ENCODE measurements around the gene LILRA5. TPM values are rescaled to one million over a fixed set of nuclear protein-coding genes. Genes with fewer than 3 reads are reported as not detected.

Gene LILRA5
- total RNA-seq, 1 experiment from 2014 or later, result not detected

DNA sequence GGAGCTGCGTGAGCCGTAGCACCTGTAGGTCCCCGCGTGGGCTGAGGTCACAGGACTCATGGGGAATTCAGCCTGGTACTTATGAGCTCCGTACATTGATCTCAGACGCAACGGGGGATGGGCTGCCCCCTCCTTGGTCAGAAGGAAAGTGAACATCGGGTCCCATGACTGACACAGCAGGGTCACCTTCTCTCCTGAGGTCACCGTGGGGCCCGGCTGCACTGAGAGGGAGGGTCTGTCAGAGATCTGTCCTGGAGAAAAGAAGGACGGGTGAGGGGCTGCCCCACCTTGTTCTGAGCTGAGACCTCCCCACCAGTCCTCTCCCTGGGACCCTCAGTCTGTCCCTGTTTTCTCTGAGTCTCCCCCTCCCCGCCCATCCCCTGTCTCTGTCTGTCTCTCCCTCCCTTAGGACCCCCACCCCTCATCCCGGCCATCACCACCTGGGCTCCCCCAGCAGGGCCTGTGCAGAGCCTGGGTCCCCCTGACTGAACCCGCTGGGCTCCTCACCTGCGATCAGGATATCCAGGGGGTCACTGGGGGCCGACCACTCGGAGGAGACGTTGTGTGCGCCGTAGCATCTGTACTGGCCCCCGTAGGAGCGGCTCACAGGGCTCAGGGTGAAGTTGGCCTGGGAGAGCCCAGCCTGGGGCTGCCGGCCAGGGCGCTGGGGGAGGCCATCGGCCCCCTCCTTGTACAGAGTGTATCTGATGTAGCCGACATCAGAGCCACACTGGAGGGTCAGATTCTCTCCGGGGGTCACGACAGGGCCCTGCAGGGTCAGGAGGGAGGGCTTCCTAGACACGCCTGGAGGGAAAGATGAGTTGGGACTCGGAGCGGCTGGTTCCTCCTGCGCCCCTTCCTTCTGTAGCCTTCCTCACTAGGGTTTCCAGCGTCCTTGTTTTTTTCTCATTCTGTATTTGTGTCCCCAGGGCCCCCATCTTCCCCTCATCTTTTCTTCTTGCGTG, 24.2 kb upstream of the LILRA5 start:
- DNase-seq (ENCODE audit: low spot score) (no peak), ATAC-seq (no peak)
- Mint-ChIP-seq H3K27me3 (ENCODE audit: low read depth) (peaks cover 12% of the 10 kb centered on the region), H3K4me1 (peaks cover 14% of the 10 kb centered on the region), H3K9me3 (peaks cover 6% of the 10 kb centered on the region), H3K36me3 (no peaks in the 10 kb centered on the region), H3K4me3 (no peak overlapping the region), H3K27ac (no peak overlapping the region)
- CTCF ChIA-PET, result interaction anchor here (0.9 kb wide), 1 partner anchor 51 kb away, joined by 3 read pairs; no protein-coding TSS in a partner anchor
- TF ChIP-seq, protein P1, sequence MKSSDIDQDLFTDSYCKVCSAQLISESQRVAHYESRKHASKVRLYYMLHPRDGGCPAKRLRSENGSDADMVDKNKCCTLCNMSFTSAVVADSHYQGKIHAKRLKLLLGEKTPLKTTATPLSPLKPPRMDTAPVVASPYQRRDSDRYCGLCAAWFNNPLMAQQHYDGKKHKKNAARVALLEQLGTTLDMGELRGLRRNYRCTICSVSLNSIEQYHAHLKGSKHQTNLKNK (CRISPR knock-in tag; IDR thresholded peaks at IDR 0.05), result no peak
- TF ChIP-seq PRDM15 (CRISPR knock-in tag; IDR thresholded peaks at IDR 0.05), result no peak
- TF ChIP-seq KAT7 (CRISPR knock-in tag; IDR thresholded peaks at IDR 0.05; ENCODE audit: borderline replicate concordance), result no peak
- no peak for TF ChIP-seq EMX1 (CRISPR knock-in tag; IDR thresholded peaks at IDR 0.05)
- no peak for TF ChIP-seq ZNF281 (CRISPR knock-in tag; IDR thresholded peaks at IDR 0.05)
- no peak for TF ChIP-seq IRF2 (CRISPR knock-in tag; IDR thresholded peaks at IDR 0.05; ENCODE audit: borderline replicate concordance, low read depth)
- no peak for TF ChIP-seq RELA (CRISPR knock-in tag; IDR thresholded peaks at IDR 0.05; ENCODE audit: borderline replicate concordance)
- TF ChIP-seq NFATC4 (CRISPR knock-in tag; IDR thresholded peaks at IDR 0.05), result no peak
- no peak for TF ChIP-seq FOXP4 (CRISPR knock-in tag; IDR thresholded peaks at IDR 0.05)
- no peak for TF ChIP-seq ZNF121 (CRISPR knock-in tag; IDR thresholded peaks at IDR 0.05)
- POLR2A ChIA-PET, result no interaction called here

- Mint-ChIP-seq H3K36me3 (no peaks in the 10 kb centered on the region), H3K9me3 (peaks cover 6% of the 10 kb centered on the region), H3K27me3 (ENCODE audit: low read depth) (peaks cover 12% of the 10 kb centered on the region), H3K4me3 (no peak overlapping the region), H3K27ac (no peak overlapping the region), H3K4me1 (peaks cover 14% of the 10 kb centered on the region)
- ChIA-PET CTCF (interaction anchor here (0.9 kb wide), 1 partner anchor 52 kb away, joined by 3 read pairs; no protein-coding TSS in a partner anchor), POLR2A (no interaction called here)
- ATAC-seq, result no peak
- no peak for DNase-seq (ENCODE audit: low spot score)
- TF ChIP-seq, protein P2, sequence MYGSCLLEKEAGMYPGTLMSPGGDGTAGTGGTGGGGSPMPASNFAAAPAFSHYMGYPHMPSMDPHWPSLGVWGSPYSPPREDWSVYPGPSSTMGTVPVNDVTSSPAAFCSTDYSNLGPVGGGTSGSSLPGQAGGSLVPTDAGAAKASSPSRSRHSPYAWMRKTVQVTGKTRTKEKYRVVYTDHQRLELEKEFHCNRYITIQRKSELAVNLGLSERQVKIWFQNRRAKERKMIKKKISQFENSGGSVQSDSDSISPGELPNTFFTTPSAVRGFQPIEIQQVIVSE (CRISPR knock-in tag; IDR thresholded peaks at IDR 0.05; ENCODE audit: borderline replicate concordance), result no peak
- TF ChIP-seq AR (CRISPR knock-in tag; IDR thresholded peaks at IDR 0.05) (no peak), ELF4 (CRISPR knock-in tag; IDR thresholded peaks at IDR 0.05; ENCODE audit: low read depth) (no peak), JUN (CRISPR knock-in tag; IDR thresholded peaks at IDR 0.05) (no peak), FOXP1 (CRISPR knock-in tag; IDR thresholded peaks at IDR 0.05; ENCODE audit: borderline replicate concordance) (no peak)
Observed at GRCh38 chr19:54335979-54336892, 23.3 kb upstream of the LILRA5 start.

Data from WTC11 (cell line).